CD4-positive, alpha-beta T cell treated with Interleukin-4 for 1 hour (primary cell): ENCODE measurements around the gene FAM185A.
"Not testable (repeated sequence)": the region's sequence is repeated elsewhere in the genome, so short reads cannot be mapped to it uniquely, and the experiment has no call there.

Source experiments
- DNase-seq, 2 donors: peaks; one replicate each; pipeline ENCODE4 v3.0.0-alpha.2; 2020 to 2022

The FAM185A gene

DNA sequence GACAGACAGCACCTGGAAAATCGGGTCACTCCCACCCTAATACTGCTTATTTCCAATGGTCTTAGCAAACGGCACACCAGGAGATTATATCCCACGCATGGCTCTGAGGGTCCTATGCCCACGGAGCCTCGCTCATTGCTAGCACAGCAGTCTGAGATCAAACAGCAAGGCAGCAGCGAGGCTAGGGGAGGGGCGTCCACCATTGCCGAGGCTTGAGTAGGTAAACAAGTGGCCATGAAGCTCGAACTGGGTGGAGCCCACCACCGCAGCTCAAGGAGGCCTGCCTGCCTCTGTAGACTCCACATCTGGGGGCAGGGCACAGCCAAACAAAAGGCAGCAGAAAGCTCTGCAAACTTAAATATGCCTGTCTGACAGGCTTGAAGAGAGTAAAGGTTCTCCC, 32.1 kb downstream of the FAM185A start:
- DNase-seq: not testable (repeated sequence)

DNA sequence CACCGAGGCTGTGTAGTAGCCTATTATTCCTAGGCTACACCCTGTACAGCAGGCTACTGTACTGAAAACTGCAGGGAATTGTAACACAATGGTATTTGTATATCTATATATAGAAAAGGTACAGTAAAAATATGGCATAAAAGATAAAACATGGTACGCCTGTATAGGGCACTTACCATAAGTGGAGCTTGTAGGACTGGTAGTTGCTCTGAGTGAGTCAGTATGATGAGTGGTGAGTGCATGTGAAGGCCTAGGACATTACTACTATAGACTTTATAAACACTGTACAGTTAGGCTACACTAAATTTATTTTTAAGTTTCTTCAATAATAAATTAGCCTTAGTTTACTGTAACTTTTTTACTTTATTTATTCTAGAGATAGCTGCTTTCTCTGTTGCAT, 40.0 kb downstream of the FAM185A start:
- DNase-seq: not testable (repeated sequence)

DNA sequence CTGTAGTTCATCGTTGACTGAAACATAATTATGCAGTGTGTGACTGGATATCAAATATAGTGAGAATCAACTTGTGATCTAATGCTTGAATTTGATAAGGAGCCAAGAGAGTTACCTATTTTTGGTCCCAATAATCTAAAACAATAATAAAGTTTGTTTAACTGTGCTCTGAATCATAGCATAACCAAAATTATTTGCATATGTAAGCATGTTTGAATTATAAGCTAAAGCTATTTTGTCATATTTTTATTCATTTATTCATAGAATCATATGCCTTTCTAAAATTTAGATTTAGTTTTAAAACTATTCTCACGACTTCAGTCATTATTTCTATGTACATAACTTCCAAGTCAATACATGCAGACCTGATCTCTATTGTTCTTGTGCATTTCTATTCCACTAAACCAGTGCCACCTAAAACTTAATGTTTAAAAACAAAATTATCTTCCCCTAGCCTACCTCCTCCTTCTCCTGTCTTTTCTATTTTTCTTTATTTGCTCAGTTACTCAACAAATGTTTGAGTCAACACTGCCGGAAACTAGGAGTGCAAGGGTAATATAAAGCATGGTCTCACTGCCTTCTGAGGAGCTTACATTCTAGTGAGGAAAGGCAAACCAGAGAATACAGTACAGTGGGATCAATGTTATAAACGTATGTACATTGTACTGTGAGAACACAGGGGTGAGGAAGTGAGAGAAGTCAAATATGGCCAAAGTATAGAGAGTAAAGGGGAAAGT, 41.7 kb downstream of the FAM185A start:
- DNase-seq: not testable (repeated sequence)

DNA sequence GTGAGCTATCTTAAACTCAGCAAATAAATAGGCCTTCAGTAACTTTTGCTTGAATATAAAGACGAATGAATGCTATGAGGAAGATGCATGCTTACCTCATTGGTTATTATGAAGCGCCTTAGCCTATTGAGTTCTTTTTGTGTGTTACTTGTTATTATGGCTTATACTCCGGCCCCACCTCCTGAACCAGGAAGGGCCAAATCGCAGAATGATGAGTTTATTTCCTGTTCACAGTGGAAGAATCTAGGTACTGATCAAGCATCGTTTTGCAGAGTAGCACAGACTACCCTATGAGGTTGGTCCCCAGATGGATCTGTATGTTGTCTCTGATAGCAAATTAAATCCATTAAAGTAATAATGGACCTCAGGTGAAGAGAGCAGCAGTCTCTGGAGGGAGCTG, 42.6 kb downstream of the FAM185A start:
- not testable (repeated sequence) for DNase-seq

DNA sequence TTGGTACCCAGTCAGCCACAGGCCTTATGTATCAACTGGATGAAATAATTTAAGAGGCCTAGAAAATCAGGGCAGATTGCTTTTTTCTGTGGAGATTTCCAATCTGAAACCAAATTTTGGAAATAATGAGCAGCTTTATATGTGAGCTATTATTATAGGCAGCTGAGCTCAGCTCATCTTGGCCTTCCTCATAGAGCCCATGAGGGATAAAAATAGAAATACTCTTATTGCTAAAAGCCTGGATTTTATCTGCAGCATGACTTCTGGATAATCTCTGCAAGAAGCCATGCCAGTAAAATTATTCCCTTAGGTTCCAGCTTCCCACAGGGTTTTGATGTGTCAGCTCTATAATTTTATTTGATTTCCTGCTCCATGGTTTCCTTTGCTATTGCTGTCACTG, 43.0 kb downstream of the FAM185A start:
- not testable (repeated sequence) for DNase-seq

DNA sequence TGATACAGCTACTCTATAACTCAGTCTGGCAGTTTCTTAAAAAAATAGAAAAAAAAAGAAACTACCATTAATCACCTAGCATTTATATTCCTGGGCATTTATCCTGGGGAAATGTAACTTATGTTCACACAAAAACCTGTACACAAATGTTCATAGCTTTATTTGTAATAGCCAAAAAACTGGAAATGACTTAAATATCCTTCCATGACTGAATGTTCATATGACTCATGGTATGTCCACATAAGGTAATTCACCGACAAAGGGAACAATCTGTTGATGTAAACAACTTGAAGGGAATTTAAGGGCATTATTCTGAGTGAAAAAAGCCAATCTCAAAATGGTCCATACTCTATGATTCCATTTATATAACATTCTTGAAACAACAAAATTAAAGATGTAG, 45.8 kb downstream of the FAM185A start:
- not testable (repeated sequence) for DNase-seq

DNA sequence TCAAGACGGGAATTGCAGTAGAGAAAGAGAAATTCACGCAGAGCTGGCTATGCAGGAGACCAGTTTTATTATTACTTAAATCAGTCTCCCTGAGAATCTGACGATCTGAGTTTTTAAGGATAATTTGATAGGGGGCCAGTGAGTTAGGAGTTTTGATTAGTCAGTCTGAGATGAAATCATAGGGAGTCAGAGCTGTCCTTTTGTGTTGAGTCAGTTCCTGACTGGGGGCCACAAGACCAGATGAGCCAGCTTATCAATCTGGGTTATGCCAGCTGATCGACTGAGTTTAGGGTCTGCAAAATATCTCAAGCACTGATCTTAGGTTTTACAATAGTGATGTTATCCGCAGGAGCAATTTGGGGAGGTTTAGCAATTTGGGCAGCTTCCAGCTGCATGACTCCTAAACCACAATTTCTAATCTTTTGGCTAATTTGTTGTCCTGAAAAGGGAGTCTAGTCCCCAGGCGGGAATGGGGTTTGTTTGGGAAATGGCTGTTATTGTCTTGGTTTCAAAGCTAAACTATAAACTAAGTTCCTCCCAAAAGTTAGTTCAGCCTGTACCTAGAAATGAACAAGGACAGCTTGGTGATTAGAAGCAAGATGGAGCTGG, 47.3 kb downstream of the FAM185A start:
- not testable (repeated sequence) for DNase-seq

DNA sequence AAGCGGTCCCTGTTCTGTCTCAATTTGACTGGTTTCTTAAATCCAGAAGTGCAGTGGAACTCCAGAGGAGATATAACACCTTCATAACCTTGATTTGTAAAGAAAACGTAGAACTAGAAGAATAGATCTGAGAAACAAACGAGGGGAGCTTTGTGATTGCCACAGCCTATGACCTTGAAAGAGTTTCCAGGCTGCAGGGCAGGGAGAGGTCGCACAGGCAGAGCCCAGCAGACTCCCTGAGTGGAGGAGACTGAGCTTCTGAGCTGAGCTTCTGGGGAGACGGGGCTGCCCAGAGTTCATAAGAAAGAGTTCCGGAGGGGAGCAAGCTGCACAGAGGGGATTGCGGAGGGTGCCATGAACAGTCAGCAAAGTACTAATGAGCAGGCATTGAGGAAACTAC, 57.8 kb downstream of the FAM185A start:
- DNase-seq: no peak

DNA sequence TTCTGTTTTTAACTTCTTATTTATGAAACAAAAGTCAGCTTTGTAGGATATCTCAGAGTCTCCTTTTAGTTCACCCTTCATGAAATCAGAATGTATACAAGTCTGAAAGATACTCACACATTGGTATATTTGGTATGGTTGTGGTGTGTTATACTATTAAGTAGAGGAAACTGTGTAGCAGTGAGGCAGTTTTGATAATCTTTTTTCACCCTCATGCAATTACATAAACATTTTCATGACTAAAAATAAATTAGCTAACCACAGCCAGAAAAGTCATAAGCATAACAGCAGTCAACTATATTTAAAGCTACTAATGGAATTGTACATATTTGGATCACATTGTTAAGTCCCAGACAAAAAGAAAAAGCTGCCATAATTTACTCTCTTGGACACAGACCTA, 62.1 kb downstream of the FAM185A start:
- no peak for DNase-seq

DNA sequence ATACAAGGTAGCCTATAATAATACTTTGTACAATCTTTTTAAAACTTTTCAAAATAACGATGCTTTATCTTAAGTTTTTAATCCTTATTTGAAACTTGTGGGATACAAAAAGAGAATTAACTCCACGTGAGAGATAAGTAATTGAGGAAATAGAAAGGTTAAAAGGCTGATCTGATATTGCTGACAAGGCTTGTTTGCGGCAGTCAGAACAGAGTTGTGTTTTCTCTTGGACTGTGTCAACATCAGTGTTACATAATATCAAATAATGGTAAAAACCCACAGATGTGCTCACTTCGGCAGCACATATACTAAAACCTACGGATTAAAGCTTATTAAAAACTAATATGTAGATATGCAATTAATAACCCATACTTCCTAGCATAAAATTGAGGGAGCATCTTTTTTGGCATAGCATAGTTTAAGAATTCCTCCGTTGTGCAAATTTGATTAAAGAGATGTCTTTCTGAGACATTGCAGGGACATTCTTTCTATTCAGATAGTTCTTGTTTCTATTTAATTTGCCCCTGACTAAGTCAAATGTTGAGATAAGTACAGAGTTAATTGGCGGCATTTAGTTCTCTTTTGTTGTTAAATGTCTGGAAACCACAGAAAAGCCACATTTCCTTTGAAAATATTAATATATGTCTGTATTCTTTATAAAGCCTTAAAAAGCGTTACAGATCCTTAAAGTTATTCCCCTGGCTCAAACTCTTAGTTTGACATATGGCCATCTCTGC, 63.3 kb downstream of the FAM185A start:
- DNase-seq: no peak

DNA sequence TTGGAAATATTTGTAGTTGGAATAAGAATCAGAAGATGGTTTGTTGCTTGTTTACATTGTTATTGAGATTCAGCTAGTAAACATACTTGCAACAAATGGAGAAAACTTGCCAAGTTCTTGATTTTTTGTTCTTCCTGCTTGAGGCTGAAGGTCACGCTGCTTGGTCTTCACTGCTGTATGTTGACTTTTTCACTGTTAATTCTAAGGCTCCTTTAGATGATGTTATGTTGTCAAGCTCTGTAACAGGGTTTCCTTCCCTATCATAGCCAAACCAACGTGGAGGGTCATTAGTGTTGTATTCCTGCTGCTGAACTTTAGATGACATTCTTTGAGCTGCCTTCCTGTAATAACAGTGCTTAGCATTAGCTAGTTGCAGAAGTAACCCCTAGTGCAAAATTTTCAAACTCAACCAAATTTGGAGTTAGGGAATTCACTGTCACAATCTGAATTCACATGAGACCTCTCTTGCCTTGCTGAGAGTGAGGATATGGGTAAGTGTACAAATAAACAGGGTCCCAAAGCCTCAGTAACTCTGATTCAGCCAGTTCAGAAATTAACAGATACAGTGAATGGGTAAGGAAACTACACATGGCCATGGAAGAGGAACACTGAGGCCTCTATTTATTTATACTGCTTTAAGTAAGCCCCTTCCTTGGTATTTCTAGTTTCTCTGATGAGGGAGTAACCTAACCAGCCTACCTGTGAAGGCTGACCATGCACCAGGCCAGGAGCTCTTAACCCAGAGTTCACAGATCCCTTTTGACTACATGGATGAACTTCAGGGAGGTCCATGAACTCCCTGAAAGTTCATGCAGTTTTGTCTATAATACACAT, 64.6 kb downstream of the FAM185A start:
- DNase-seq: no peak

DNA sequence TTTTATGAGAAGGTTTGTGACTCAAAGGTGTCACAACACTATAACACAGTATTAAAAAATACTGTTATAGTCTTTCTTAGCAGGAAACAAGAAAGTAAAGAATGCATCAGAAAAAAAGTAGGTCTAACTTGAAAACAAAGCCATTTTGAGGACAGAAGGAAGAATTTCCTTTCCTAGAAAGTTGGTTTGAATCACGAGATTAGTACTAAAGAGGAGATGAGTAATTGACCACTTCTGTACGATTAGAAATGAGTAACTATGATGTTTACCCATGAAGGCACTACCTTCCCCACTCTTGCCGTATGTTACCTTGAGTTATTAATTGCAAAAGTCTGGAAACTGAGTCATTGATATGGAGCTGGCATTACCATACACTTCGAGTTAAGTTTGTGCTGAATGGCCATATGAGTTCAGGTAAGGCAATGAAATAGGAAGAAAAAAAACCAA, 65.2 kb downstream of the FAM185A start:
- no peak for DNase-seq

DNA sequence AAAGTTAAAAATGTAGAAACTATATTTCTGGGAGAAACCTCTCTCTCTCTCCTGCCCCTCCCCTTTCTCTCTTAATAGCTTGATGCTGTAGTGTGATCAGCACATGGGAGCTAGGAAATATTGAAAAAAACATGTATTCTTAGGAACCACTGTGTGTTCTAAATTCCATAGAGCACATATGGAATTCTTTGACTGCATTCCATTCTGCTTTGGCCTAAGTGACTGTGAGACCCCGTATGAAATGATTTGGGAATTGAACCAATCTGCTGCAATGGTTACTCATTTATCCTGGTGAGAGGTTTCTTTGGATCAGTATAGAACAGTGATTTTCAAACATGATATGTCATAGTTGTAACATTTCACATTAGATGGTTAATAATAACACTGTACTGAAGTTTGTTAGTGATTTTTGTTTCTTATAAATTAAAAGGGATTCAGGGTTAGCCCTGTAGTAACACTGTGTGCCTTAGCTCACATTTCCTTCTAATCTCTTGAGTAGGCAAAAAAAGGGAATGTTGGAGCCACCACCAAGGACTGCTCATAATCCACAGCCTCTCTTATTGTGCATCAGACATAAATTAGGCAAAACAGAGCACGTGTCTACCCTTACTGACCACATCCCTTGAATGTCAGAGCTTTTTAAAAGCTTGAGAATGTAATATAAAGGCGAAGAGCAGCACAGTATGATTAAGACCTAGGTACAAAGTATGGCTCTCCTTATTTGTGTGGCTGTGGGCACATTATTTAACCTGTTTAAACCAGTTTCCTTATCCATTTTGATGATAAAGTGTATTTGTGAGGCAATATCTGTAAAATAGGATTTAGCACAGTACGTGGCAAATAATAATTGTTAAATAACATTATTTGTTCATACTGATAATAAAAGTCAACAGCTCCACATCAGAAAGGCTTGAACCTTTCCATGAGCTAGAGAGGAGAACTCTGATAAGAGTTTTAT, 69.1 kb downstream of the FAM185A start:
- DNase-seq: no peak

DNA sequence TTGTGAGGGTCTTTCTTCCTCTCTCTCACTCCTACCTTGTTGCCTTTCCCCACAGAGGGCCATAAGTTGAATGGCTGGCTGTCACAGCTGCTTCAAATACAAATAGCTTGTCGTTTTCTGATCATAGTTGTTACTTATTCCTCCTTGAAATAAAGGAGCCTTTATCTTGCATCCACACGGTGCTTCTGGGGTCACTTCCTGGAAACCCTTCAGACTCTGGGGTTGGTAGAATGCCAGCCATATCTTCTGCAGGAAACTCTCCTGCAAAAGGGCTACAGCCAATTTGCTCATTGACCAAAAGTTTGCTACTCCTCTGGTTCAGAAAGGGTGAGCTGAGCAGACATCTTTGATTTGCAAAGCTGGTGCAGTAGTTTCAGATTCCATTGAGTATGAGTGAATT, 70.4 kb downstream of the FAM185A start:
- no peak for DNase-seq

DNA sequence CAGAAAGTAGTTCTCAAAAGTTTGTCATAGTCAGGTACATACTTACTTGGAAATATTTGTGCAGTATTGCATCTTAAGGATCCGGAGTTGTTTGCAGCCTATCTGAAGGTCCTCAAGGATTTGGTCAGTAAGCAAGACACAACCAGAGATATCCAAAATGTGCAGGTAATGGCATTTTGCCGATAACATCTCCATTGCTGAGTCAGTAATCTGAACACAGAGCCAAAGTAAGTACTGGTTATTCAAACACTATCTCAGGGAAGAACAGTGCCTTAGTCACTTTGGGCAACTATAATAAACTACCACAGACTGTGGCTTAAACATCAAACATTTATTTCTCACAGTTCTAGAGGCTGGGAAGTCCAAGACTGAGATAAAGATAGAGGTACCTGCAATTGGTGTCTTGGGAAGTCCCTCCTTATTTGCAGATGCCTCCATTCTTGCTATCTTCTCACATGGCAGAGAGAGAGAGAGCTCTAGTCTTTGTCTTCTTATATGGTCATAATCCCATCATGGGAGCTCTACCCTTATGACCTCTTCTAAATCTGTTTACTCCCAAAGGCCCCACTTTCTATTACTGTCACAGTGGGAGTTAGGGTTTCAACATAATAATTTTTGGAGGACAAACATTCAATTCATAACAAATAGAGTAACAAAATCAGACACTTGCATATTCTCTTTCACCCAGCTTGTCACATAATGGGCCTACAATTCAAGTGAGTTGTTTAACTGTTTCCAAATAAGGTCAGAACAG, 73.4 kb downstream of the FAM185A start:
- no peak for DNase-seq

DNA sequence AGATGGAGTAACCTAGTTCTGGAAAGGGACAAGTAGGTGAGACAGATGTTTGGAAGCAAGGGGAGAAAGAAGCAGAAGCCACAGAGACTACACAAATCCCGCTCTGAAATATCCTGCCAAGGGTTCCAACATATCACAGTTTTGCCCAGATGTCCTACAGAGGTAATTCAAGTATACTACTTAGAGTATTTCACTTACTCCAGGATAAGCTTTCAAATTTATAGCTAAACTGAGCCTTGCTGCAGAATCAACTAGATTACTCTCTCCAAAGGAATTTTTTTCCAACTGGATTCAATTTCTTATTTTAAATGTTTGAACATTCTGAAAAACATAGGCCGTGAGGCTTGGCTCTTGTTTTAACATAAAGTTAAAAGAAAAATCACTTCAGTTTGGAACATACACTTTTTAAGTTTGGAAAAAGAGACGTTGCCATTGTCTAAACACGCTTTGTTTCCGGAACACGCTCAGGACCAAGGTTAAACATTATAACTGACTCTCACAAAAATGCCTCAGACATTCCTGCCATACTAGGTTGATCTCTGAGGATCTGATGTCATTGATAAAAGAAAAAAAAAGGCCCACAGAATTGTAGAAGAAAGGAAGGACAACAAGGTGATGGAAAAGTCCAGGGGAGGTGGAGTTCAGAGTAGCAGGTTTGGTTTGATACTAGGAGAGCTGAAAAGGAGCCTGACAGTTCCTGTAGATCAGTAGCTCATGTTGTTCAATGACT, 74.8 kb downstream of the FAM185A start:
- no peak for DNase-seq

DNA sequence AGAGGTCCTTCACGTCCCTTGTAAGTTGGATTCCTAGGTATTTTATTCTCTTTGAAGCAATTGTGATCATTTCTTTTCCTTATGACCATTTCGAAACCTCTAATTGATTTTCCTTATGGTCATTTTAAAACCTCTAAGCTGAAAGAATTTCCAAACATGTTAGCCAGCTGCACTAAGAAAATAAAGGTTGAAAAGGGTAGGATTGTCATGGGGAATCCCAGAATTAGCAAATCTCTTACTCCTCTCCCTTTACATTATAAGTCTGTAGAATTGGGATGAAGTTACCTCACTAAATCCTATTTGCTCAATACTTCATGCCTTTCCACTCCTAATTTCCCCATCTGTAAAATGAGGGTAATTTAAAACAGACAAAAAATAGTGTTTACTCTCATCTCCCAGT, 79.5 kb downstream of the FAM185A start:
- DNase-seq: no peak

DNA sequence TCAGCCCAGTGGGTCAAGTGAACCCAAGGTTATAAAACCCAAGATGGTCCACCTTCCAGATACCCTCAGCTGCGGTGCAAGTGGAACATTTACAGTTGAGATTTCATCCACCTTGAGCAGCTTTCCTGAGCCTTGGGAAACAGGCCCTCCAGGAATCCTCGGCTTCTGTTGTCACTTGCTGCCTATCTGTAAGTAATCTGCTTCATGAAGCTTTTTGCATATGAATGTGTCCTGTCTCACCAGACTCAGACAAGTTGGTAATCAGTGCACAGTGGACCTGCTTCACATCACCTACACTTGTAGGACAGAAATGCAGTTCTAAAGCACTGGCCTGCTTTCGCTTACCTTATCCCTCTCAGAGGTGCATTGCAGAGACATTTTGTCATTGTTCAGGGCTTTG, 80.3 kb downstream of the FAM185A start:
- DNase-seq: no peak

DNA sequence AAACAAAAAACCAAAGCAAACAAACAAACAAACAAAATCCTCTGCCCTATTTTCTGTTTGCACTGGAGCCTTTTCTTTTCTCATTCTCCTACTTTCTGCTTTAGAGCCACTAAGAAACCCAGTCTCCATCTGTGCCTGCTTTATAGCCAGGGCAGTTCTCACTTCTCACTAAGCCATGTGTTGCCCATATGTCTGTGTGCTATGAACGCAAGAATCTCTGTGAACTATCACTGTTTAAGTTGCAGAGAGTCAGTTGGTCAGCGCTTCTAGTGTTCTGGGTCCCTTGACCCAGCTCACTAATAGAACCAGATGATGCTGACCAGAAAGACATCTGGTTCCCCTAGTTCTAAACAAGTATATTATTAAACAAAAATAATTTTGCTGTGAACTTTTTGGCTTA, 81.4 kb downstream of the FAM185A start:
- no peak for DNase-seq

DNA sequence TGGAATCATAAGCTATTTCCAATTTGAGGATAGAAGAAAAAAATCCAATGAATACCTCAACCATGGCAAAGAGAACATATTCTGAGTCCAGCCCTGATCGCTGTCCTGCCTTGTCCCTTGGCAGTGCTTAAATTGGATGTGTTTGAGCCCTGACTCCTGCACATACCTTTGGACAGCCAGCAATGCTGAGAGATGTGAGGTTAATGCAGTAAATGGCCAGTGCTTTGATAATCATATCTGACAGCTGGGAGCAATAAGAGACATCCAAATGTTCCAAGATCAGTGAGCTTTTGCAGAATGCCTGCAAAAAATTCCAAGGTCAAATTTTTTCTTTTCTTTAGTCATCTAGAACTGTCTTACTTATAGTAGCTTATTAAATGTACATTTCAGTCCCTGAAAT, 83.9 kb downstream of the FAM185A start:
- no peak for DNase-seq
